ENCODE results near the gene RHBDL1. TPM values are rescaled to one million over a fixed set of nuclear protein-coding genes. Genes with fewer than 3 reads are reported as not detected.
A peak's percentile ranks its signal among the peaks of the same experiment; 100 is the strongest.
"Not testable (repeated sequence)": the region's sequence is repeated elsewhere in the genome, so short reads cannot be mapped to it uniquely, and the experiment has no call there.

Gene RHBDL1
- total and polyA plus RNA-seq, 2 experiments from 2014 or later: 2.6 to 12.9 TPM

DNA sequence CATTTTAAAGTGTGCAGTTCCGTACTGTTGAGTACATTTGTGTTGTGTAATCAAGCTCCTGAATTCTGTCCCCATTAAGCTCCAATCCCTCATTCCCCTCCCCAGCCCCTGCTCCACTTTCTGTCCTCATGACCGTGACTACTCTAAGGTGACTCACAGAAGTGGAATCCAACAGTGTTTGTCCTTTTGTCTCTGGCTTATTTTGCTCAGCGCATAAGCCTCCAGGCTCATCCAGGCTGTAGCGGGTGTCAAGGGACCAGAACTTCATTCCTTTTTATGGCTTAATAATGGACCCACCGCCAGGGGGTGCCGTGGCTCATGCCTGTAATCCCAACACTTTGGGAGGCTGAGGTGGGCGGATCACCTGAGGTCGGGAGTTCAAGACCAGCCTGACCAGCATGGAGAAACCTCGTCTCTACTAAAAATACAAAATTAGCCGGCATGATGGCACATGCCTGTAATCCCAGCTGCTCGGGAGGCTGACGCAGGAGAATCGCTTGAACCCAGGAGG is 37.3 kb downstream of the RHBDL1 start:
- peaks cover 20% of the 10 kb centered on the region for H3K4me1 ChIP-seq (ENCODE audit: low read depth)

GRCh38 chr16:714079-714478 is 38.6 kb downstream of the RHBDL1 start:
- Histone ChIP-seq H3K4me1 (ENCODE audit: low read depth) (peaks cover 21% of the 10 kb centered on the region), H3K36me3 (no peaks in the 10 kb centered on the region), H3K27ac (no peak overlapping the region), H3K9me3 (ENCODE audit: low read depth) (no peaks in the 10 kb centered on the region), H3K27me3 (peaks cover 3% of the 10 kb centered on the region), H3K4me3 (no peak overlapping the region)
- no peak for DNase-seq (ENCODE audit: low read depth in 1 of 2, low spot score in 1 of 2)
- TF ChIP-seq, protein P1, sequence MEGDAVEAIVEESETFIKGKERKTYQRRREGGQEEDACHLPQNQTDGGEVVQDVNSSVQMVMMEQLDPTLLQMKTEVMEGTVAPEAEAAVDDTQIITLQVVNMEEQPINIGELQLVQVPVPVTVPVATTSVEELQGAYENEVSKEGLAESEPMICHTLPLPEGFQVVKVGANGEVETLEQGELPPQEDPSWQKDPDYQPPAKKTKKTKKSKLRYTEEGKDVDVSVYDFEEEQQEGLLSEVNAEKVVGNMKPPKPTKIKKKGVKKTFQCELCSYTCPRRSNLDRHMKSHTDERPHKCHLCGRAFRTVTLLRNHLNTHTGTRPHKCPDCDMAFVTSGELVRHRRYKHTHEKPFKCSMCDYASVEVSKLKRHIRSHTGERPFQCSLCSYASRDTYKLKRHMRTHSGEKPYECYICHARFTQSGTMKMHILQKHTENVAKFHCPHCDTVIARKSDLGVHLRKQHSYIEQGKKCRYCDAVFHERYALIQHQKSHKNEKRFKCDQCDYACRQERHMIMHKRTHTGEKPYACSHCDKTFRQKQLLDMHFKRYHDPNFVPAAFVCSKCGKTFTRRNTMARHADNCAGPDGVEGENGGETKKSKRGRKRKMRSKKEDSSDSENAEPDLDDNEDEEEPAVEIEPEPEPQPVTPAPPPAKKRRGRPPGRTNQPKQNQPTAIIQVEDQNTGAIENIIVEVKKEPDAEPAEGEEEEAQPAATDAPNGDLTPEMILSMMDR (IDR thresholded peaks at IDR 0.05; ENCODE audit: low read depth, low read length): no peak

More for the DNA sequence above, 37.3 kb downstream of the RHBDL1 start:
- H3K27me3 ChIP-seq: peaks cover 16% of the 10 kb centered on the region
- TF ChIP-seq, protein P1 (IDR thresholded peaks at IDR 0.05; ENCODE audit: low read depth, low read length): peak; percentile 49
- not testable (repeated sequence) for H3K27ac ChIP-seq; H3K36me3 ChIP-seq; H3K9me3 ChIP-seq (ENCODE audit: low read depth); H3K4me3 ChIP-seq
- DNase-seq (ENCODE audit: low read depth in 1 of 2, low spot score in 1 of 2): peak; percentile 49 to 90

DNA sequence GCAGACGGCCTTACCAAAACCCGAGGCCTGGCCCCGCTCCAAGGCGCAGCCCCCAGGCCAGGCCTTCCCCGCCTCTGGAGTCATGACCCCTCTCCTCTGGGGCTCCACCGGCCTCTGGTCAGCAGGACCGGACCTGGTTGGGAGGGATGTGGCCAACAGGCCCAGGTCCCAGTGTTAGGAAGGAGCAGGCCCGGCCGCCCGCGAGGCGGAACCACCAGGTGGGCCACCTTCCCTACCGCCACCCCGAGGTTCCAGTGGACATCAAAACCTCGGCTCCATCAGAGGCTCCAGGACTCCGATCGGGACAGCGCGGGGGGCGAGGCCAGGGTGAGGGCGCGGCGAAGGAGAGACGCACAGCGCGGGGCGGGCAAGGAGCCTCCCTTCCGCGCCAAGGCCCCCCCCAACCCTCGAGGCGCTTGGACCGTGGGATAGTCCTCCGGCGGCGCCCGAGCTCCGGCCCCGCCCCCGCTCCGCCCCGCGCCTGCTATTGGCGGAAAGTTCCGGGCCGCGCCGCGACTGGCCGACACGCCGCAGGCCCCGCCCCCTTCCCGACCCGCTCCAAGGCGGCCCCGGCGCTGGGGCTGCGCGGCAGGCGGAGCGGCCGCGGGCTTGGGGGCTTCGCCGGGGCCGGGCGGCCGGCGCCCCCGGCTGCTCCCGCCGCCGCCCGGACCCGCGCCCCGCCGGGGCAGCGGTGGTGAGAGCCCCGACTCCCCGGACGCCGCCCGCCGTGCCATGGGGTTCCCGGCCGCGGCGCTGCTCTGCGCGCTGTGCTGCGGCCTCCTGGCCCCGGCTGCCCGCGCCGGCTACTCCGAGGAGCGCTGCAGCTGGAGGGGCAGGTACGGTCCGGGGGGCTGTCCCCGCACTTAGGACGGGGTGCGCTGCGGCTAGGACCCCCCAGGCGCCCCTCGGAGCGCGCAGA is 39.3 kb downstream of the RHBDL1 start, which contains the start of gene METRN:
METRN (plus strand) TSS at position 561 of the 919 bp plus-strand sequence; CDS start at position 733, 172 bp downstream.
- Histone ChIP-seq H3K27me3 (no peaks in the 10 kb centered on the region), H3K4me1 (ENCODE audit: low read depth) (peaks cover 27% of the 10 kb centered on the region), H3K27ac (no peak within 1 kb of the TSS)

DNA sequence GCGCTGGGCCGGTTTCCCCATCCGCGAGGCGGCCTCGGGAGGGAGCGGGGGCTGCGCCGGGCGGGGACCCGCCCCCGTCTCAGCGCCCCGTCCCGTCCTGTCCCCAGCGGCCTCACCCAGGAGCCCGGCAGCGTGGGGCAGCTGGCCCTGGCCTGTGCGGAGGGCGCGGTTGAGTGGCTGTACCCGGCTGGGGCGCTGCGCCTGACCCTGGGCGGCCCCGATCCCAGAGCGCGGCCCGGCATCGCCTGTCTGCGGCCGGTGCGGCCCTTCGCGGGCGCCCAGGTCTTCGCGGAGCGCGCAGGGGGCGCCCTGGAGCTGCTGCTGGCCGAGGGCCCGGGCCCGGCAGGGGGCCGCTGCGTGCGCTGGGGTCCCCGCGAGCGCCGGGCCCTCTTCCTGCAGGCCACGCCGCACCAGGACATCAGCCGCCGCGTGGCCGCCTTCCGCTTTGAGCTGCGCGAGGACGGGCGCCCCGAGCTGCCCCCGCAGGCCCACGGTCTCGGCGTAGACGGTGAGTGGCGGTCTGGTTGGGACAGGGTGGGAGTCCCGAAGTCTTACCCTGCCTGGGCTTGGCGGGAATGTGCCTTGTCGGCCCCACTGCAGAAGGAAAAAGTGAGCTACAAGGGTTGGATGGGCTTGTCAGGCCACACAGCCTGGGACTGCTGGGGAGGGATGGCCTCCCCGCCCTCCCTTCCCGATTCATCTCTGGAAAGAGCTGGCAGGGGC is 40.2 kb downstream of the RHBDL1 start:
- Histone ChIP-seq H3K4me3 (peak overlapping the region; percentile 62), H3K9me3 (ENCODE audit: low read depth) (no peaks in the 10 kb centered on the region), H3K4me1 (ENCODE audit: low read depth) (peaks cover 22% of the 10 kb centered on the region), H3K36me3 (no peaks in the 10 kb centered on the region), H3K27me3 (no peaks in the 10 kb centered on the region), H3K27ac (no peak overlapping the region)
- DNase-seq (ENCODE audit: low read depth in 1 of 2, low spot score in 1 of 2): peak in 1 of 2 donors; percentile 79
- TF ChIP-seq, protein P1 (IDR thresholded peaks at IDR 0.05; ENCODE audit: low read depth, low read length): peak; percentile 5

More for the DNA sequence above, 39.3 kb downstream of the RHBDL1 start, which contains the start of gene METRN:
- TF ChIP-seq, protein P1 (IDR thresholded peaks at IDR 0.05; ENCODE audit: low read depth, low read length): no peak
- DNase-seq (ENCODE audit: low read depth in 1 of 2, low spot score in 1 of 2): peak; percentile 93 to 96
- no peaks in the 10 kb centered on the region for H3K9me3 ChIP-seq (ENCODE audit: low read depth)
- H3K36me3 ChIP-seq: no peaks in the 10 kb centered on the region
- H3K4me3 ChIP-seq: peak within 1 kb of the TSS; percentile 62

DNA sequence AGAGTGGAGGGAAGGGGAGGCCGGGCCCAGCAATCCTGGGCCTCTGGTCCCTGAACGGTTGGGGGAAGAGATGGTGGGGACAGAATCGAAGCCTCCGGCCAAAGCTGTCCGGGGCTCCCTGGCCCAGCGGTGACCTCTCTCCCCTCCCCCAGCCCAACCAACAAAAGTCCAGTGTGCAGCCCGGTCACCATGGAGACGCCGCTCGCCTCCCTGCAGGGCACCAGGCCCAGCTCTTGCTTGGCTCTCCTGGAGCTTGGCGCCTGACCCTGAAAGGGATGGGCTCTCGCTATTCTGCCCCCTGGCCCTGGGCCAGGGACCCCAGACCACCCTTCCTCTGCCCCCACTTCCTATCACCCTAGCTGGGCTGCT is 40.7 kb downstream of the RHBDL1 start:
- no peak overlapping the region for H3K27ac ChIP-seq
- TF ChIP-seq, protein P1 (IDR thresholded peaks at IDR 0.05; ENCODE audit: low read depth, low read length): no peak
- peaks cover 19% of the 10 kb centered on the region for H3K4me1 ChIP-seq (ENCODE audit: low read depth)
- H3K27me3 ChIP-seq: no peaks in the 10 kb centered on the region
- H3K4me3 ChIP-seq: peak overlapping the region; percentile 62
- H3K9me3 ChIP-seq (ENCODE audit: low read depth): no peaks in the 10 kb centered on the region
- DNase-seq (ENCODE audit: low read depth in 1 of 2, low spot score in 1 of 2): peak; percentile 80 to 82
- no peaks in the 10 kb centered on the region for H3K36me3 ChIP-seq

Data from cardiac muscle cell (in vitro differentiated cells and primary cell).